HG03108 (cell line): ENCODE results near the gene TEX52.

Source experiments
- ATAC-seq: cut with Tn5 transposase; IDR thresholded peaks from one replicate; pipeline ENCODE4 v1.9.1; 2021; ENCODE audit warnings: moderate library complexity; ENCODE audit not compliant: unreplicated experiment

TEX52 gene

DNA sequence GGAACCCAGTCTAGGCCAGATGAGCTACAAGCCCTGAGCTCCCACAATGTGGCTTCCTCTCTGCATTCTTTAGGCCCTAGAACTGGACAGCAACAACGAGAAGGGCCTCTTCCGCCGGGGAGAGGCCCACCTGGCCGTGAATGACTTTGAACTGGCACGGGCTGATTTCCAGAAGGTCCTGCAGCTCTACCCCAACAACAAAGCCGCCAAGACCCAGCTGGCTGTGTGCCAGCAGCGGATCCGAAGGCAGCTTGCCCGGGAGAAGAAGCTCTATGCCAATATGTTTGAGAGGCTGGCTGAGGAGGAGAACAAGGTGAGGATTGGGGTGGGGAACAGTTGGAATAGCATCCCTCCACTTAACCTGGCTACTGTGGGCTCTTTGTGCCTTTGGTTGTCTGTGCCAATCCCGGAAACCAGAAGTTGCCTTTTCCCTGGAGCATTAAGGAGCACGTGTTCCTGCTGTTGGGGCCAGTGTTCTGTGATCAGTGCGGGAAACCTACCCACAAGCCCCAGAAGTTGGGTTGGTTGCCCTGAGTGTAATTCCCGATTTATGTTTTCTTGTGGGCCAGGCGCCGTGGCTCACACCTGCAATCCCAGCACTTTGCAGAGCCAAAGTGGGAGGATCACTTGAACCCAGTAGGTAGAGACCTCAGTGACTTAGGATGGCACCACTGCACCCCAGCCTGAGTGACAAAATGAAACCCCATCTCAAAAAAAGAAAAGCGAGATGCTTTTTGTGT is 55.6 kb downstream of the TEX52 start:
- ATAC-seq: no peak

DNA sequence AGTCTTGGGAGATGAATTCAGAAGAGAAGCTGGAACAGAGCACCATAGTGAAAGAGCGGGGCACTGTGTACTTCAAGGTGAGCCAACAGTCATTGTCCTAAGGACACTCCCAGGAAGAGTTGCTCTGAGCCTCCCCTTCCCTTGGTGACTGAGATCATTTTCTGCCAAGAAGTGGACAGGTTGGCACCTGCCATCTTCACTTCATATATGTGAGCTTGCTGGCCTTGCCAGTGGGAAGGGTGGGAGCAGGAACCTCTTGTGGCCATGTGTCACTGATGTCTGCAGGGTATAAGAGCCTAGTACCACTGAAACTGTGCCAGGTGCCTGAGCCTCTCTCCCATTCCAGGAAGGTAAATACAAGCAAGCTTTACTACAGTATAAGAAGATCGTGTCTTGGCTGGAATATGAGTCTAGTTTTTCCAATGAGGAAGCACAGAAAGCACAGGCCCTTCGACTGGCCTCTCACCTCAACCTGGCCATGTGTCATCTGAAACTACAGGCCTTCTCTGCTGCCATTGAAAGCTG is 56.7 kb downstream of the TEX52 start:
- ATAC-seq: no peak
